Neural cell (in vitro differentiated cells): ENCODE measurements around the gene ZNF394. TPM values are rescaled to one million over a fixed set of nuclear protein-coding genes. Genes with fewer than 3 reads are reported as not detected.
"Not testable (repeated sequence)": the region's sequence is repeated elsewhere in the genome, so short reads cannot be mapped to it uniquely, and the experiment has no call there.

Source experiments
- H2AFZ ChIP-seq: fragments of 200-600, 300-800 bp; sonication (generic), shearing (Covaris generic); 2 replicates; pipeline ENCODE4 v1.6.0; 2014; ENCODE audit warnings: low read depth, mild to moderate bottlenecking, antibody characterized with exemption, low read length, moderate library complexity
- H3F3A ChIP-seq: fragments of 200-600 bp; shearing (Covaris generic); 2 replicates; pipeline ENCODE4 v1.6.1; 2016; ENCODE audit warnings: mild to moderate bottlenecking, moderate library complexity, mixed read lengths, antibody characterized with exemption, low read length; ENCODE audit not compliant: insufficient read depth, poor library complexity, severe bottlenecking
- H3K27ac ChIP-seq: fragments of 200-600, 300-800 bp; sonication (generic), shearing (Covaris generic); 2 replicates; pipeline ENCODE4 v1.5.1; 2014; ENCODE audit warnings: mild to moderate bottlenecking, low read length, moderate library complexity
- H3K27me3 ChIP-seq: fragments of 300-800, 200-600 bp; sonication (generic), shearing (Covaris generic); 2 replicates; pipeline ENCODE4 v1.6.0; 2014; ENCODE audit warnings: mild to moderate bottlenecking, low read depth, low read length, moderate library complexity; ENCODE audit not compliant: insufficient read depth
- H3K36me3 ChIP-seq: fragments of 300-800, 200-600 bp; sonication (generic), shearing (Covaris generic); 2 replicates; pipeline ENCODE4 v1.5.1; 2014; ENCODE audit warnings: mild to moderate bottlenecking, antibody characterized with exemption, low read length, moderate library complexity; ENCODE audit not compliant: insufficient read depth
- H3K4me2 ChIP-seq: fragments of 300-800, 200-600 bp; sonication (generic), shearing (Covaris generic); 2 replicates; pipeline ENCODE4 v1.6.0; 2014; ENCODE audit warnings: mild to moderate bottlenecking, low read length
- H3K4me3 ChIP-seq: fragments of 300-800, 200-600 bp; sonication (generic), shearing (Covaris generic); 2 replicates; pipeline ENCODE4 v1.5.1; 2014; ENCODE audit warnings: mild to moderate bottlenecking, low read length, moderate library complexity
- H3K79me2 ChIP-seq: fragments of 200-600 bp; shearing (Covaris generic); replicated peaks from 2 replicates; pipeline ENCODE4 v1.6.0; 2014; ENCODE audit warnings: mild to moderate bottlenecking, low read length, moderate library complexity; ENCODE audit not compliant: insufficient read depth
- H3K9ac ChIP-seq: fragments of 300-800, 200-600 bp; sonication (generic), shearing (Covaris generic); 2 replicates; pipeline ENCODE4 v1.6.1; 2016; ENCODE audit warnings: mild to moderate bottlenecking, low read length, mixed read lengths
- H3K9me2 ChIP-seq: fragments of 200-600 bp; shearing (Covaris generic); 2 replicates; pipeline ENCODE4 v1.6.1; 2016; ENCODE audit warnings: mild to moderate bottlenecking, low read length, mixed read lengths; ENCODE audit not compliant: insufficient read depth
- H3K9me3 ChIP-seq: fragments of 200-600, 300-800 bp; sonication (generic), shearing (Covaris generic); 2 replicates; pipeline ENCODE4 v1.6.1; 2016; ENCODE audit warnings: mild to moderate bottlenecking, mixed run types, low read length, moderate library complexity, mixed read lengths
- H4K20me1 ChIP-seq: fragments of 200-600 bp; shearing (Covaris generic); 2 replicates; pipeline ENCODE4 v1.6.1; 2016; ENCODE audit warnings: mild to moderate bottlenecking, mixed run types; ENCODE audit not compliant: insufficient read depth
- CTCF ChIP-seq: fragments of 450-650 bp; IDR thresholded peaks from 2 replicates; pipeline ENCODE4 v1.5.1; 2014; ENCODE audit warnings: antibody characterized with exemption, mild to moderate bottlenecking, moderate library complexity; ENCODE audit not compliant: poor library complexity, severe bottlenecking
- EP300 ChIP-seq: fragments of 450-650 bp; conservative IDR thresholded peaks from 2 replicates; pipeline ENCODE4 v1.6.1; 2014; ENCODE audit warnings: antibody characterized with exemption, mild to moderate bottlenecking, moderate library complexity; ENCODE audit not compliant: poor library complexity, severe bottlenecking
- EZH2 ChIP-seq: fragments of 200-600, 300-800 bp; shearing (Covaris generic), sonication (generic); IDR thresholded peaks from 2 replicates; pipeline ENCODE4 v1.6.1; 2014; ENCODE audit warnings: antibody characterized with exemption, low read length, borderline replicate concordance, mild to moderate bottlenecking; ENCODE audit not compliant: insufficient read depth, poor library complexity, severe bottlenecking
- MXI1 ChIP-seq: fragments of 450-650 bp; conservative IDR thresholded peaks from 2 replicates; pipeline ENCODE4 v1.6.1; 2014; ENCODE audit warnings: antibody characterized with exemption, mild to moderate bottlenecking; ENCODE audit not compliant: poor library complexity, severe bottlenecking
- POLR2AphosphoS5 ChIP-seq: IDR thresholded peaks from 2 replicates; pipeline ENCODE4 v1.6.1; 2012
- RAD21 ChIP-seq: fragments of 450-650 bp; conservative IDR thresholded peaks from 2 replicates; pipeline ENCODE4 v1.6.1; 2014; ENCODE audit warnings: antibody characterized with exemption, mild to moderate bottlenecking, moderate library complexity
- REST ChIP-seq: IDR thresholded peaks from 2 replicates; pipeline ENCODE4 v1.6.1; 2012; ENCODE audit warnings: borderline replicate concordance
- SMC3 ChIP-seq: fragments of 450-650 bp; conservative IDR thresholded peaks from 2 replicates; pipeline ENCODE4 v1.6.1; 2014; ENCODE audit warnings: antibody characterized with exemption, mild to moderate bottlenecking, moderate library complexity; ENCODE audit not compliant: poor library complexity
- TAF1 ChIP-seq: IDR thresholded peaks from 2 replicates; pipeline ENCODE4 v1.6.1; 2012; ENCODE audit warnings: low read depth
- polyA plus RNA-seq: library from polyadenylated mRNA; depleted of rRNA; stranded (reverse); fragments of >200 nt; gene quantifications from 2 replicates; pipeline ENCODE4 v1.2.3, GENCODE V29; 2014

ZNF394 gene
- polyA plus RNA-seq, 1 donor from 2014 or later: 9.5 TPM

GRCh38 chr7:99504603-99505323, 4.7 kb upstream of the ZNF394 start, which contains the start of gene ZKSCAN5:
ZKSCAN5 (plus strand) TSS chr7:99504662; CDS start chr7:99506045, 1,383 bp downstream.
- Histone ChIP-seq H3K9ac (peak within 1 kb of the TSS; percentile 86), H3K27ac (peak within 1 kb of the TSS; percentile 93), H3K27me3 (no peaks in the 10 kb centered on the region), H2AFZ (peak within 1 kb of the TSS; percentile 97), H3K9me2 (no peaks in the 10 kb centered on the region), H3K4me3 (peak within 1 kb of the TSS; percentile 80), H3K9me3 (no peaks in the 10 kb centered on the region), H3F3A (no peaks in the 10 kb centered on the region), H3K4me2 (peak within 1 kb of the TSS; percentile 74), H3K79me2 (peaks cover 33% of the 10 kb centered on the region), H3K36me3 (no peaks in the 10 kb centered on the region), H4K20me1 (no peaks in the 10 kb centered on the region)
- peak; percentile 22 for TF ChIP-seq SMC3
- peak; percentile 68 for TF ChIP-seq TAF1
- TF ChIP-seq REST: peak; percentile 8
- no peak for TF ChIP-seq EZH2
- TF ChIP-seq CTCF: peak; percentile 37
- peak; percentile 68 for TF ChIP-seq MXI1
- peak; percentile 60 for TF ChIP-seq POLR2AphosphoS5
- TF ChIP-seq EP300: peak; percentile 38
- TF ChIP-seq RAD21: no peak

GRCh38 chr7:99504281-99504602, 4.2 kb upstream of the ZNF394 start:
- TF ChIP-seq EZH2 (no peak), SMC3 (no peak), EP300 (no peak), TAF1 (no peak), MXI1 (no peak), REST (peak; percentile 8)
- H2AFZ ChIP-seq: peak overlapping the region; percentile 97
- H3K4me2 ChIP-seq: peak overlapping the region; percentile 48
- peaks cover 36% of the 10 kb centered on the region for H3K79me2 ChIP-seq
- no peaks in the 10 kb centered on the region for H3K27me3 ChIP-seq
- peak overlapping the region; percentile 93 for H3K27ac ChIP-seq
- no peaks in the 10 kb centered on the region for H4K20me1 ChIP-seq
- H3K9ac ChIP-seq: peak overlapping the region; percentile 86
- H3K9me3 ChIP-seq: no peaks in the 10 kb centered on the region
- H3K4me3 ChIP-seq: peak overlapping the region; percentile 80
- no peaks in the 10 kb centered on the region for H3F3A ChIP-seq
- H3K36me3 ChIP-seq: no peaks in the 10 kb centered on the region
- no peaks in the 10 kb centered on the region for H3K9me2 ChIP-seq

- H3K36me3 ChIP-seq, H3K27me3 ChIP-seq, H3K9me2 ChIP-seq, H3F3A ChIP-seq, H3K9me3 ChIP-seq, H3K27ac ChIP-seq, H3K9ac ChIP-seq, H4K20me1 ChIP-seq, H3K4me2 ChIP-seq, H2AFZ ChIP-seq: not testable (repeated sequence)
- peaks cover 43% of the 10 kb centered on the region for H3K79me2 ChIP-seq
- peak overlapping the region; percentile 93 for H3K4me3 ChIP-seq
These were observed 1.2 kb upstream of the ZNF394 start for GRCh38 chr7:99501236-99501635.
